Measurements from ENCODE around the gene ZMIZ1.

DNA sequence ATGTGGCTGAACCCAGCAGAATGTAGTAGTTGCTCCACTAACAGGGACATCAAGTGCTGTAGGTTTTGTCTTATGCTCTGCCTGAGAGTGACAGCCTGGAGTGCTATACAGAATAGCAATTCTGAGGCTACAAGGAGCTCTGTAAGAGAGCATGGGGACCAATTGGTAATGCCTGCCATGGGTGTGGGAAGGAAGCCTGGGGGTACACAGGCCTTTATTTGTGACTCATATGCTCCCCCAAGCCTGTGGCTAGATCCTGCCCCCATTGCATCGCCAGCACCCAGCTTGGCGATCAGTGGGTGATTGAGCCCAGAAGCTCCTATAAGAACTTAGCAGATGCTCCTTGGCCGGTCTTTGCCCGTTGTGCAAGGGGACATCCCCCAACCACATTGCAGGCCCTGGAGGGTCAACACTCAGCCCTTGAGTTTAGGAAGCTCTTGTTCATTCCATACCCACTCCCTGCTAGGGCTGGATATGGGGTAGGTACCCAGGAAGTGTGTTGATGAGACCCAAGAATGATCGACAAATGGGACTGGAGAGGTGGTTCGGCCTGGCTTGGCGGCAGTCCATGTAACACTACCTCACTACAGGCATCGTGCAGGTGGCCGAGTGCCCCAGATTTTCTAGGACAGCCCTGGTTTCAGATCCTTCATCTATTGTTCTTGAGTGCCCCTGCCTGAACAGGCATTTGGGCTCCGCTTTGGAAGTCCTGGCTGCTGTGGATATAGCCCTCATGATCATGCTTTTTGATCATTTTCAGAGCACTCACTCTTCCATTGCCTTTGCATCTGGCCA lies 37.7 kb downstream of the ZMIZ1 start:
- TF ChIP-seq, protein P1, sequence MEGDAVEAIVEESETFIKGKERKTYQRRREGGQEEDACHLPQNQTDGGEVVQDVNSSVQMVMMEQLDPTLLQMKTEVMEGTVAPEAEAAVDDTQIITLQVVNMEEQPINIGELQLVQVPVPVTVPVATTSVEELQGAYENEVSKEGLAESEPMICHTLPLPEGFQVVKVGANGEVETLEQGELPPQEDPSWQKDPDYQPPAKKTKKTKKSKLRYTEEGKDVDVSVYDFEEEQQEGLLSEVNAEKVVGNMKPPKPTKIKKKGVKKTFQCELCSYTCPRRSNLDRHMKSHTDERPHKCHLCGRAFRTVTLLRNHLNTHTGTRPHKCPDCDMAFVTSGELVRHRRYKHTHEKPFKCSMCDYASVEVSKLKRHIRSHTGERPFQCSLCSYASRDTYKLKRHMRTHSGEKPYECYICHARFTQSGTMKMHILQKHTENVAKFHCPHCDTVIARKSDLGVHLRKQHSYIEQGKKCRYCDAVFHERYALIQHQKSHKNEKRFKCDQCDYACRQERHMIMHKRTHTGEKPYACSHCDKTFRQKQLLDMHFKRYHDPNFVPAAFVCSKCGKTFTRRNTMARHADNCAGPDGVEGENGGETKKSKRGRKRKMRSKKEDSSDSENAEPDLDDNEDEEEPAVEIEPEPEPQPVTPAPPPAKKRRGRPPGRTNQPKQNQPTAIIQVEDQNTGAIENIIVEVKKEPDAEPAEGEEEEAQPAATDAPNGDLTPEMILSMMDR (conservative IDR thresholded peaks at IDR 0.05; ENCODE audit: low read depth in 2 of 2), result no peak
- no peak for TF ChIP-seq EZH2 (IDR thresholded peaks at IDR 0.05; ENCODE audit: low read depth, unreplicated experiment)
- TF ChIP-seq EZH2phosphoT487 (IDR thresholded peaks at IDR 0.05; ENCODE audit: unreplicated experiment), result no peak
- TF ChIP-seq, protein P2, sequence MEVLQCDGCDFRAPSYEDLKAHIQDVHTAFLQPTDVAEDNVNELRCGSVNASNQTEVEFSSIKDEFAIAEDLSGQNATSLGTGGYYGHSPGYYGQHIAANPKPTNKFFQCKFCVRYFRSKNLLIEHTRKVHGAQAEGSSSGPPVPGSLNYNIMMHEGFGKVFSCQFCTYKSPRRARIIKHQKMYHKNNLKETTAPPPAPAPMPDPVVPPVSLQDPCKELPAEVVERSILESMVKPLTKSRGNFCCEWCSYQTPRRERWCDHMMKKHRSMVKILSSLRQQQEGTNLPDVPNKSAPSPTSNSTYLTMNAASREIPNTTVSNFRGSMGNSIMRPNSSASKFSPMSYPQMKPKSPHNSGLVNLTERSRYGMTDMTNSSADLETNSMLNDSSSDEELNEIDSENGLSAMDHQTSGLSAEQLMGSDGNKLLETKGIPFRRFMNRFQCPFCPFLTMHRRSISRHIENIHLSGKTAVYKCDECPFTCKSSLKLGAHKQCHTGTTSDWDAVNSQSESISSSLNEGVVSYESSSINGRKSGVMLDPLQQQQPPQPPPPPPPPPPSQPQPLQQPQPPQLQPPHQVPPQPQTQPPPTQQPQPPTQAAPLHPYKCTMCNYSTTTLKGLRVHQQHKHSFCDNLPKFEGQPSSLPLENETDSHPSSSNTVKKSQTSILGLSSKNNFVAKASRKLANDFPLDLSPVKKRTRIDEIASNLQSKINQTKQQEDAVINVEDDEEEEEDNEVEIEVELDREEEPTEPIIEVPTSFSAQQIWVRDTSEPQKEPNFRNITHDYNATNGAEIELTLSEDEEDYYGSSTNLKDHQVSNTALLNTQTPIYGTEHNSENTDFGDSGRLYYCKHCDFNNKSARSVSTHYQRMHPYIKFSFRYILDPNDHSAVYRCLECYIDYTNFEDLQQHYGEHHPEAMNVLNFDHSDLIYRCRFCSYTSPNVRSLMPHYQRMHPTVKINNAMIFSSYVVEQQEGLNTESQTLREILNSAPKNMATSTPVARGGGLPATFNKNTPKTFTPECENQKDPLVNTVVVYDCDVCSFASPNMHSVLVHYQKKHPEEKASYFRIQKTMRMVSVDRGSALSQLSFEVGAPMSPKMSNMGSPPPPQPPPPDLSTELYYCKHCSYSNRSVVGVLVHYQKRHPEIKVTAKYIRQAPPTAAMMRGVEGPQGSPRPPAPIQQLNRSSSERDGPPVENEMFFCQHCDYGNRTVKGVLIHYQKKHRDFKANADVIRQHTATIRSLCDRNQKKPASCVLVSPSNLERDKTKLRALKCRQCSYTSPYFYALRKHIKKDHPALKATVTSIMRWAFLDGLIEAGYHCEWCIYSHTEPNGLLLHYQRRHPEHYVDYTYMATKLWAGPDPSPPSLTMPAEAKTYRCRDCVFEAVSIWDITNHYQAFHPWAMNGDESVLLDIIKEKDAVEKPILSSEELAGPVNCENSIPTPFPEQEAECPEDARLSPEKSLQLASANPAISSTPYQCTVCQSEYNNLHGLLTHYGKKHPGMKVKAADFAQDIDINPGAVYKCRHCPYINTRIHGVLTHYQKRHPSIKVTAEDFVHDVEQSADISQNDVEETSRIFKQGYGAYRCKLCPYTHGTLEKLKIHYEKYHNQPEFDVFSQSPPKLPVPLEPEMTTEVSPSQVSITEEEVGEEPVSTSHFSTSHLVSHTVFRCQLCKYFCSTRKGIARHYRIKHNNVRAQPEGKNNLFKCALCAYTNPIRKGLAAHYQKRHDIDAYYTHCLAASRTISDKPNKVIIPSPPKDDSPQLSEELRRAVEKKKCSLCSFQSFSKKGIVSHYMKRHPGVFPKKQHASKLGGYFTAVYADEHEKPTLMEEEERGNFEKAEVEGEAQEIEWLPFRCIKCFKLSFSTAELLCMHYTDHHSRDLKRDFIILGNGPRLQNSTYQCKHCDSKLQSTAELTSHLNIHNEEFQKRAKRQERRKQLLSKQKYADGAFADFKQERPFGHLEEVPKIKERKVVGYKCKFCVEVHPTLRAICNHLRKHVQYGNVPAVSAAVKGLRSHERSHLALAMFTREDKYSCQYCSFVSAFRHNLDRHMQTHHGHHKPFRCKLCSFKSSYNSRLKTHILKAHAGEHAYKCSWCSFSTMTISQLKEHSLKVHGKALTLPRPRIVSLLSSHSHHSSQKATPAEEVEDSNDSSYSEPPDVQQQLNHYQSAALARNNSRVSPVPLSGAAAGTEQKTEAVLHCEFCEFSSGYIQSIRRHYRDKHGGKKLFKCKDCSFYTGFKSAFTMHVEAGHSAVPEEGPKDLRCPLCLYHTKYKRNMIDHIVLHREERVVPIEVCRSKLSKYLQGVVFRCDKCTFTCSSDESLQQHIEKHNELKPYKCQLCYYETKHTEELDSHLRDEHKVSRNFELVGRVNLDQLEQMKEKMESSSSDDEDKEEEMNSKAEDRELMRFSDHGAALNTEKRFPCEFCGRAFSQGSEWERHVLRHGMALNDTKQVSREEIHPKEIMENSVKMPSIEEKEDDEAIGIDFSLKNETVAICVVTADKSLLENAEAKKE (CRISPR knock-in tag; IDR thresholded peaks at IDR 0.05), result no peak
- TF ChIP-seq, protein P3, sequence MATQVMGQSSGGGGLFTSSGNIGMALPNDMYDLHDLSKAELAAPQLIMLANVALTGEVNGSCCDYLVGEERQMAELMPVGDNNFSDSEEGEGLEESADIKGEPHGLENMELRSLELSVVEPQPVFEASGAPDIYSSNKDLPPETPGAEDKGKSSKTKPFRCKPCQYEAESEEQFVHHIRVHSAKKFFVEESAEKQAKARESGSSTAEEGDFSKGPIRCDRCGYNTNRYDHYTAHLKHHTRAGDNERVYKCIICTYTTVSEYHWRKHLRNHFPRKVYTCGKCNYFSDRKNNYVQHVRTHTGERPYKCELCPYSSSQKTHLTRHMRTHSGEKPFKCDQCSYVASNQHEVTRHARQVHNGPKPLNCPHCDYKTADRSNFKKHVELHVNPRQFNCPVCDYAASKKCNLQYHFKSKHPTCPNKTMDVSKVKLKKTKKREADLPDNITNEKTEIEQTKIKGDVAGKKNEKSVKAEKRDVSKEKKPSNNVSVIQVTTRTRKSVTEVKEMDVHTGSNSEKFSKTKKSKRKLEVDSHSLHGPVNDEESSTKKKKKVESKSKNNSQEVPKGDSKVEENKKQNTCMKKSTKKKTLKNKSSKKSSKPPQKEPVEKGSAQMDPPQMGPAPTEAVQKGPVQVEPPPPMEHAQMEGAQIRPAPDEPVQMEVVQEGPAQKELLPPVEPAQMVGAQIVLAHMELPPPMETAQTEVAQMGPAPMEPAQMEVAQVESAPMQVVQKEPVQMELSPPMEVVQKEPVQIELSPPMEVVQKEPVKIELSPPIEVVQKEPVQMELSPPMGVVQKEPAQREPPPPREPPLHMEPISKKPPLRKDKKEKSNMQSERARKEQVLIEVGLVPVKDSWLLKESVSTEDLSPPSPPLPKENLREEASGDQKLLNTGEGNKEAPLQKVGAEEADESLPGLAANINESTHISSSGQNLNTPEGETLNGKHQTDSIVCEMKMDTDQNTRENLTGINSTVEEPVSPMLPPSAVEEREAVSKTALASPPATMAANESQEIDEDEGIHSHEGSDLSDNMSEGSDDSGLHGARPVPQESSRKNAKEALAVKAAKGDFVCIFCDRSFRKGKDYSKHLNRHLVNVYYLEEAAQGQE (IDR thresholded peaks at IDR 0.05; ENCODE audit: unreplicated experiment), result no peak
- TF ChIP-seq JUNB (IDR thresholded peaks at IDR 0.05; ENCODE audit: unreplicated experiment), result no peak
- no peak for TF ChIP-seq POLR2AphosphoS5 (IDR thresholded peaks at IDR 0.05; ENCODE audit: low read depth)

All from GM23338 (cell line).